Parathyroid adenoma (tissue), 2 donors: ENCODE results near the gene ABCF3.

Source experiments
- H2AFZ ChIP-seq: fragments of 300-600 bp; sonication (generic); one replicate; pipeline ENCODE4 v1.7.0; 2017; ENCODE audit warnings: antibody characterized with exemption, mild to moderate bottlenecking
- H3K27ac ChIP-seq: fragments of 300-600 bp; sonication (generic); one replicate; pipeline ENCODE4 v1.7.0; 2017
- H3K27me3 ChIP-seq: fragments of 300-600 bp; sonication (generic); one replicate; pipeline ENCODE4 v1.7.0; 2017; ENCODE audit warnings: low read length; ENCODE audit not compliant: control insufficient read depth, insufficient read depth
- H3K36me3 ChIP-seq: fragments of 300-600 bp; sonication (generic); one replicate; pipeline ENCODE4 v1.7.0; 2017; ENCODE audit warnings: low read length; ENCODE audit not compliant: control insufficient read depth, insufficient read depth
- H3K4me1 ChIP-seq: fragments of 300-600 bp; sonication (generic); one replicate; pipeline ENCODE4 v1.7.0; 2017; ENCODE audit warnings: control low read depth
- H3K4me2 ChIP-seq: fragments of 300-600 bp; sonication (generic); one replicate; pipeline ENCODE4 v1.7.0; 2017; ENCODE audit warnings: low read length
- H3K4me3 ChIP-seq: fragments of 300-600 bp; sonication (generic); one replicate; pipeline ENCODE4 v1.7.0; 2017; ENCODE audit warnings: low read depth, low read length
- H3K79me2 ChIP-seq: fragments of 300-600 bp; sonication (generic); one replicate; pipeline ENCODE4 v1.7.0; 2017; ENCODE audit warnings: control low read depth
- H3K9ac ChIP-seq: fragments of 300-600 bp; sonication (generic); one replicate; pipeline ENCODE4 v1.7.0; 2017; ENCODE audit warnings: mild to moderate bottlenecking
- H3K9me3 ChIP-seq: fragments of 300-600 bp; sonication (generic); one replicate; pipeline ENCODE4 v1.7.0; 2017; ENCODE audit warnings: low read length; ENCODE audit not compliant: control insufficient read depth
- CTCF ChIP-seq: fragments of 300-600 bp; sonication (generic); IDR thresholded peaks from one replicate; pipeline ENCODE4 v1.7.0; 2017; ENCODE audit warnings: antibody characterized with exemption, mild to moderate bottlenecking
- donor health status: primary hyperparathyroidism.

Gene ABCF3

DNA sequence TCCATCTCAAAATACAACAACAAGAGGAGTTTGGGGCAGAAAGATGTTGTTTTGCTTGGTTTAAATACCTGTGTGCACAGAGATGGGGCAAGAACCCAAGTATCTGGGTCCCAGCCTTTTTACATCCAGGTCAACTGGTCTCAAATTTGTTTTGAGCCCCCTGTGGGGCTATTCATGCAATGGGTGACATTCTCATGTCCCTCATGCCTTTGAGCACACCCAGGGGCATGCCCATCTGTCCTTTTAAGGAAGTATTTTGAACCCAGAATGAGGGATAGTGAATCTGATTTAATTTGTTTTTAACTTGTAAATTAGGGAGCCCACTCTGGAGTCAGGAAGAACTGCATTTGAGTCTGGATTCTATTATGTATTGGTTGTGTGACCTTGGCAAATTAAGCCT, 14.8 kb downstream of the ABCF3 start:
- TF ChIP-seq CTCF: no peak
- H3K79me2 ChIP-seq: no peaks in the 10 kb centered on the region
- H3K9ac ChIP-seq: no peak overlapping the region
- no peak overlapping the region for H3K4me3 ChIP-seq
- H3K9me3 ChIP-seq: no peaks in the 10 kb centered on the region
- no peak overlapping the region for H2AFZ ChIP-seq
- no peak overlapping the region for H3K4me2 ChIP-seq
- no peaks in the 10 kb centered on the region for H3K27me3 ChIP-seq
- H3K4me1 ChIP-seq: no peaks in the 10 kb centered on the region
- no peak overlapping the region for H3K27ac ChIP-seq
- no peaks in the 10 kb centered on the region for H3K36me3 ChIP-seq

DNA sequence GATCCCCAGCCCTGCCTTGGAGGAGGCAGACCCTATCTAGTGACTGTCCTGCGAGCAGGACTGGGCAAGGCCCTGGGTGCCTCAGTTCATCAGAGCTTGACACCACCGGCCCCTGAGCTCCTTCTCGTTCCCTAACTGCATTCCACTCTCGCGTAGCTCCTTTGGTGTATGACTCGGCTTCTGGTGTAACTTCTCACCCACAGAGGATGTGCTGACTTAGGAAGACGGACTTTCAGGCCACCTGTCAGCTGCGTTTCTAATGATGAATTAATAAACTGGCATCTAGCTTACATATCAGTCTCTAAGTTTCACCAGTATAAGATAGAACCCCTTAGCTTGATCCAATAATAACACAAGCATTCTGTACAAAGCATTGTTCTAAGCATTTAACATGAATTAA, 17.5 kb downstream of the ABCF3 start:
- Histone ChIP-seq H3K27me3 (no peaks in the 10 kb centered on the region), H3K4me2 (no peak overlapping the region), H3K79me2 (no peaks in the 10 kb centered on the region), H3K4me3 (no peak overlapping the region), H3K4me1 (no peaks in the 10 kb centered on the region), H3K9me3 (no peaks in the 10 kb centered on the region), H3K27ac (no peak overlapping the region), H3K36me3 (no peaks in the 10 kb centered on the region), H2AFZ (no peak overlapping the region), H3K9ac (no peak overlapping the region)
- TF ChIP-seq CTCF: no peak

DNA sequence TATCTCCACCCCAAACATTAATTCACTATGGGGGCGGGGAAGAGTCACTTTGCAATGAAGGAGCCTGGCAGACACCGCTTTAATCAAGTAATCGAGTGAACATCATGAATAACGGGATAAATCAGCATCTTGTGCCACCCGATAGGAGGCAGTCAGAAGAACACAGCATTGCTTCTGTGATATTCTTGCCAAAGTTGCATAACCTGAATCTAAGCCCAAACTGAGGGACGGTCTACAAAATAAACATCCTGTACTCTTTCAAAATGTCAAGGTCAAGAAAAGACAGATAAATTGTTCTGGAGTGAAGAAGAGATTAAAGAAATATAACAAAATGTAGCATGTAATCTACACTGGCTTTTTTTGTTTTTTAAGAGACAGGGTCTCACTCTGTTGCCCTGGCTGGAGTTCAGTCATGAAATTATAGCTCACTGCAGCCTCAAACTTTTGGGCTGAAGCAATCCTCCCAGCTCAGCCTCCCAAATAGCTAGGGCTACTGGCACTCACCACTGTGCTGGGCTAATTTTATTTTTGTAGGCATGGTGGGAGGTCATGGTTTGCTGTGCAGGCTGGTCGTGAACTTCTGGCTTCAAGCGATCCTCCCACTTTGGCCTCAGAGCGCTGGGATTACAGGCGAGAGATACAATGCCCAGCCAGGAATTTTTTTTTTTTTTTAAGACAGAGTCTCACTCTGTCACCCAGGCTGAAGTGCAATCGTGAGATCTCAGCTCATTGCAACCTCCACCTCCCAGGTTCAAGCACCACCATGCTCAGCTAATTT, 23.3 kb downstream of the ABCF3 start:
- Histone ChIP-seq H3K4me2 (no peak overlapping the region), H2AFZ (no peak overlapping the region), H3K4me1 (no peaks in the 10 kb centered on the region), H3K27ac (no peak overlapping the region), H3K4me3 (no peak overlapping the region), H3K9ac (no peak overlapping the region), H3K36me3 (no peaks in the 10 kb centered on the region), H3K27me3 (no peaks in the 10 kb centered on the region), H3K79me2 (no peaks in the 10 kb centered on the region), H3K9me3 (no peaks in the 10 kb centered on the region)
- no peak for TF ChIP-seq CTCF

- no peaks in the 10 kb centered on the region for H3K9me3 ChIP-seq
- no peak overlapping the region for H3K27ac ChIP-seq
- H3K27me3 ChIP-seq: no peaks in the 10 kb centered on the region
- H3K4me2 ChIP-seq: no peak overlapping the region
- no peak overlapping the region for H3K9ac ChIP-seq
- no peak for TF ChIP-seq CTCF
- H3K4me1 ChIP-seq: no peaks in the 10 kb centered on the region
- H3K4me3 ChIP-seq: no peak overlapping the region
- H3K36me3 ChIP-seq: no peaks in the 10 kb centered on the region
- H2AFZ ChIP-seq: no peak overlapping the region
- no peaks in the 10 kb centered on the region for H3K79me2 ChIP-seq
These were observed 25.3 kb downstream of the ABCF3 start for GRCh38 chr3:184211297-184211696.

DNA sequence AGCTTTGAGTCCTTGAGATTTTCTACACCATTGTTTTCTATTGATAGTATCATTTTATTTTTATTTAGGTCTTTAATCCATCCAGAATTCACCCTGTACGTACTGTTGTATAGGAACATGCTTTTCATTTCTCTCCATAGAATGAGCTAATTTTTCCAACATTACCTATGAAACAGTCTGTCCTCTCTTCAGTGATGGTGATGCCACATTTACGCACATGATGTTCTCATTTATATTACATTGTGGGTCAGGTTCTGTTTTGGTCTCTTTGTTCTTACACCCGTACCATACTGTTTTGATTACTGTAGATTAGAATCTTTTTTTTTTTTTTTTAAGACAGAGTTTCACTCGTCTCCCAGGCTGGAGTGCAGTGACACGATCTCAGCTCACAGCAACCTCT, 25.7 kb downstream of the ABCF3 start:
- Histone ChIP-seq H3K36me3 (no peaks in the 10 kb centered on the region), H3K4me3 (no peak overlapping the region), H3K27ac (no peak overlapping the region), H3K4me2 (no peak overlapping the region), H3K9me3 (no peaks in the 10 kb centered on the region), H3K79me2 (no peaks in the 10 kb centered on the region), H3K27me3 (no peaks in the 10 kb centered on the region), H3K4me1 (no peaks in the 10 kb centered on the region), H3K9ac (no peak overlapping the region), H2AFZ (no peak overlapping the region)
- TF ChIP-seq CTCF: no peak
